SK-N-MC (cell line): Measurements from ENCODE around the gene EPHB3.

Experiments
- DNase-seq: peaks from one replicate; pipeline ENCODE4 v3.0.0-alpha.2; 2011; ENCODE audit warnings: low read depth, low spot score
- H3K27ac ChIP-seq: fragments of 200-600 bp; sonication (generic); 2 replicates; pipeline ENCODE4 v1.5.1; 2016; ENCODE audit warnings: mixed run types
- H3K36me3 ChIP-seq: fragments of 200-600 bp; sonication (generic); 2 replicates; pipeline ENCODE4 v1.6.1; 2017; ENCODE audit warnings: antibody characterized with exemption, low read length, mixed read lengths; ENCODE audit not compliant: insufficient read depth
- H3K4me3 ChIP-seq: fragments of 200-600 bp; sonication (generic); 2 replicates; pipeline ENCODE4 v1.5.1; 2016
- H3K9ac ChIP-seq: fragments of 200-600 bp; sonication (generic); 2 replicates; pipeline ENCODE4 v1.8.0; 2017; ENCODE audit warnings: mixed run types, mixed read lengths; ENCODE audit not compliant: insufficient read length
- H3K9me3 ChIP-seq: fragments of 200-600 bp; sonication (generic); 2 replicates; pipeline ENCODE4 v1.6.1; 2017; ENCODE audit warnings: low read depth, mild to moderate bottlenecking, antibody characterized with exemption, low read length, moderate library complexity, mixed read lengths
- FOXP2 ChIP-seq: optimal IDR thresholded peaks from 2 replicates; pipeline ENCODE3; 2011; ENCODE audit warnings: mild to moderate bottlenecking, moderate library complexity; ENCODE audit not compliant: insufficient read depth; ENCODE audit errors: extremely low read length, control extremely low read depth

Gene EPHB3

GRCh38 chr3:184631472-184631861 lies 69.9 kb downstream of the EPHB3 start:
- Histone ChIP-seq H3K36me3 (no peaks in the 10 kb centered on the region), H3K9me3 (no peaks in the 10 kb centered on the region), H3K4me3 (no peak overlapping the region), H3K9ac (no peak overlapping the region), H3K27ac (0 out of 2 replicates have a peak overlapping the region, but pooled peaks have one; percentile 21)
- no peak for DNase-seq
- no peak for TF ChIP-seq FOXP2
